Measurements from ENCODE around the gene PTCH1.

DNA sequence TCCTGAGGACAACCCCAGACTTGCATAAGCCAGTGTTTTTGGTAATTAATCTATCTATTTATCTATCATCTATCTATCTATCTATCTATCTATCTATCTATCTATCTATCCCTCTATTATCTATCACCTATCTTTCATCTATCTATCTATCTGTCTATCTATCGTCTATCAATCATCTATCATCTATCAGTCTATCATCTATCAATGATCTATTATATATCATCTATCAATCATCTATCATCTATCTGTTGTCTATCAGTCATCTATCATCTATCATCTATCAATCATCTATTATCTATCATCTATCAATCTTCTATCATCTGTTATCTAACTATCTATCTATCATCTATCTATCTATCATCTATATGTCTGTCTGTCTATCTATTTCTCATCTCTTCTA is 85.5 kb downstream of the PTCH1 start:
- TF ChIP-seq EZH2 (optimal IDR thresholded peaks at IDR 0.05; ENCODE audit: low read depth, low read length) (no peak), EZH2phosphoT487 (IDR thresholded peaks at IDR 0.05; ENCODE audit: low read length) (no peak)
- TF ChIP-seq, protein P1, sequence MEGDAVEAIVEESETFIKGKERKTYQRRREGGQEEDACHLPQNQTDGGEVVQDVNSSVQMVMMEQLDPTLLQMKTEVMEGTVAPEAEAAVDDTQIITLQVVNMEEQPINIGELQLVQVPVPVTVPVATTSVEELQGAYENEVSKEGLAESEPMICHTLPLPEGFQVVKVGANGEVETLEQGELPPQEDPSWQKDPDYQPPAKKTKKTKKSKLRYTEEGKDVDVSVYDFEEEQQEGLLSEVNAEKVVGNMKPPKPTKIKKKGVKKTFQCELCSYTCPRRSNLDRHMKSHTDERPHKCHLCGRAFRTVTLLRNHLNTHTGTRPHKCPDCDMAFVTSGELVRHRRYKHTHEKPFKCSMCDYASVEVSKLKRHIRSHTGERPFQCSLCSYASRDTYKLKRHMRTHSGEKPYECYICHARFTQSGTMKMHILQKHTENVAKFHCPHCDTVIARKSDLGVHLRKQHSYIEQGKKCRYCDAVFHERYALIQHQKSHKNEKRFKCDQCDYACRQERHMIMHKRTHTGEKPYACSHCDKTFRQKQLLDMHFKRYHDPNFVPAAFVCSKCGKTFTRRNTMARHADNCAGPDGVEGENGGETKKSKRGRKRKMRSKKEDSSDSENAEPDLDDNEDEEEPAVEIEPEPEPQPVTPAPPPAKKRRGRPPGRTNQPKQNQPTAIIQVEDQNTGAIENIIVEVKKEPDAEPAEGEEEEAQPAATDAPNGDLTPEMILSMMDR (IDR thresholded peaks at IDR 0.05; ENCODE audit: low read length) = no peak
